ENCODE data around the gene CUTC.

GRCh38 chr10:99769706-99770105 lies 37.7 kb downstream of the CUTC start:
- TF ChIP-seq MYC (IDR thresholded peaks at IDR 0.05; ENCODE audit: borderline replicate concordance, low read length): no peak
- TF ChIP-seq CTCF (IDR thresholded peaks at IDR 0.05): no peak
- TF ChIP-seq ZFP36 (IDR thresholded peaks at IDR 0.05; ENCODE audit: borderline replicate concordance, partially characterized antibody): no peak
- TF ChIP-seq POLR2A (IDR thresholded peaks at IDR 0.05; ENCODE audit: low read length): no peak
- TF ChIP-seq RCOR1 (IDR thresholded peaks at IDR 0.05; ENCODE audit: low read depth, low read length): no peak
- no peak for TF ChIP-seq CEBPB (IDR thresholded peaks at IDR 0.05)
- no peak for TF ChIP-seq EP300 (IDR thresholded peaks at IDR 0.05)
- TF ChIP-seq NPAS2 (CRISPR knock-in tag; IDR thresholded peaks at IDR 0.05; ENCODE audit: borderline replicate concordance): no peak
- no peak for TF ChIP-seq USF2 (IDR thresholded peaks at IDR 0.05)
- TF ChIP-seq SREBF2 (IDR thresholded peaks at IDR 0.05): no peak
- no peak for TF ChIP-seq CHD2 (IDR thresholded peaks at IDR 0.05; ENCODE audit: low read length, partially characterized antibody)
- TF ChIP-seq PHF8 (IDR thresholded peaks at IDR 0.05; ENCODE audit: borderline replicate concordance, low read depth): no peak

Measured in A549 (cell line).